HG02970 (cell line): ENCODE measurements around the gene MAGI3.

ENCODE experiments used
- ATAC-seq: cut with Tn5 transposase; IDR thresholded peaks from one replicate; pipeline ENCODE4 v1.9.1; 2021; ENCODE audit warnings: mild to moderate bottlenecking, moderate library complexity, moderate number of reproducible peaks; ENCODE audit not compliant: unreplicated experiment, low FRiP score

MAGI3 gene

DNA sequence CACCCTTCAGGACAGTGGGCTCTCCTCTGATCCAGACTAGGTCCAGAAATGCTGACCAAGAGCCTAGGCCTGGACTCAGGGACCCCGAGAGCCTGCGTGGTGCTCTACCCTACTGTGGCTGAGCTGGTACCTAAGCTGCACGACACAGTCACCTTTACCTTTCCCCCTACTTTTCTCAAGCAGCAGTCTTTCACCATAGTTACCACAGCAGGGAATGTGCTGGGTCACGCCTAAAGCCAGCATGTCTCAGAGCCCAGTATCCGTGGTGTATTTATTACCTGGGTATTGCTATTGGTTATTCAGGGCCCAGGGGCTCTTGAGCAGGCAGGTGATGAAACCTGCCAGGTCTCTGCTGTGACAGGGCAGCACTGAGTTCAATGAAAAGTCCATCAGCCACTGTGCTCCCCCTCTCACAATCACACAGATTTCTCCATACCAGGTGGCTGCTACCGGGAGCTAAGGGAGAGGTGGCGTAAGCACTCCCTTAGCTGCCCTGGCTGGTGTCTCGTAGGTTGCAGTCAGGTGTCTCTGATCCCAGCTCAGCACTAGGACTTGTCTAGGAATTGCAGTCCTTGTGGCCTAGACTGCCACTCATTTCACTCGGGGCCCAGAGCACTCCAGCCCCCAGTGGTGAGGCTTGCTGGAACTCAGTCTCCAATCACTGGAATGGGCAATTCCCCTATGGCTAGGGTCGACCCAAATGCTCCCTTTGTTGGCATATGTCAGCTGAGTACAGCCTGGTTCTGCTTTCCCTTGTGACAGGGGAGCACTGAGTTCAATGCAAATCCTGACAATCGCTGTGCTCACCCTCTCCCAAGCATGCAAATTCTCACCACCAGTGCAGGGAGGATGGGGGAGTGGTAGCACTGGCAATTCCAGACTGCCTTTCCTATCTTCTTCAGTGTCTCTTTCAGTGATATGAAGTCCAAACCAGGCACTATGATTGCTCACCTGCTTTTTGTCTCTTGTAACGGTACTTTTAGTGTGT is 240.3 kb downstream of the MAGI3 start:
- no peak for ATAC-seq

- no peak for ATAC-seq
Measured at GRCh38 chr1:113641396-113641795, 251.1 kb downstream of the MAGI3 start.

DNA sequence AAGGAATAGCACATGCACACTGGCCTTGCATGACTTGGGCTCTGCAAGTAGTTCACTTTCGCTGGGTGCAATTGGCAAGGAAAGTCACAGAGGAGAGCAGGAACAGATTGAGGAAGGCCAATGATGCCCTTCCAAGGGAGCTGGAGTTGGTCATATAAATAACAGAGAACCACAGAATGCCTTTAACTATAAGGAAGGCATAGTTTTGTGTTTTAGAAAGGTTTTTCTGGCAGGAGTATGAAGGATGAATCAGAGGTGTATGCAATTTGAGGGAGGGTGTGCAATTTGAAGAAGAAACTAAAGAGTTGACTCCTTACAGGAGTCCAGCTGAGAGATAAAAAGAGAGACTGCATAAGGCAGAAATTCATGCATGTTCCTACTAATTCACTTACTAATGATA is 256.8 kb downstream of the MAGI3 start:
- no peak for ATAC-seq

DNA sequence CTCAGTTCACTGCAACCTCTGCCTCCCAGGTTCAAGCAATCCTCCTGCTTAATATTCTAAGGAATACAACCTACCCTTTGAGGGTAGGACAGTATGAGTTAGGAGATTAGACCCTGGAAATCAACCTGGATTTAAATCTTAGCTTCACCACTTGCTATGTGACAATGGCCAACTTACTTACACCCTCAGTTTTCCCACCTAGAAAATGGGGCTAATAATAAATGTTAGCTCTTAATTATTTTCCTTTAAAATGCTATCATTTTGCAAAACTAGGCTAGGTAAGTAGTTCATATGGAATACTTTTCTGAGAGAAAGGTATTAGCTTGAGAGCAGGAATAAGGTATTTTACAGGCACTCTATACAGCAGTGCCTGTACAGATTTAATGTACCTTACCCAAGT is 258.2 kb downstream of the MAGI3 start:
- no peak for ATAC-seq

DNA sequence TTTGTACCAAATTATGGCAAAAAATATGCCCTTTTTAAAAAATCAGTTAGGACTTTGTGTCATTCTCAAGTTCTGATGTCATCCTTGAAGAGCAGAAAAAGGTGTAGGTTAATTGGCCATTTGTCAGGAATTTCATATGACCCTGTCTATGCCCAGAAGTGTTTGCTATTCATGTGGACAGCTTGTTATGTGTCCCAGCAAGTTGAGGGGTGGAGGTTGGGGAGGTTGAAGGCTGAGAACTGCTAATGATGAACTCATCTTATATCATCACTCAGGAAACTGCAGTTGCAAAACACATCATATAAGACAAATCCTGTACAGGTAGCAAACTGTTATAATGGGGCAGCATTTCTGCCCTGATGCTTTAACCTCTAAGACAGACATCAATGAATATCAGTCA is 262.5 kb downstream of the MAGI3 start:
- no peak for ATAC-seq

GRCh38 chr1:113653741-113654140 is 263.4 kb downstream of the MAGI3 start:
- ATAC-seq = no peak

- no peak for ATAC-seq
Measured at GRCh38 chr1:113654883-113655282, 264.6 kb downstream of the MAGI3 start.

GRCh38 chr1:113657126-113657525 is 266.8 kb downstream of the MAGI3 start:
- ATAC-seq = no peak

GRCh38 chr1:113657556-113658063 is 267.3 kb downstream of the MAGI3 start:
- ATAC-seq = no peak

- no peak for ATAC-seq
Measured at GRCh38 chr1:113659035-113659434, 268.7 kb downstream of the MAGI3 start.

DNA sequence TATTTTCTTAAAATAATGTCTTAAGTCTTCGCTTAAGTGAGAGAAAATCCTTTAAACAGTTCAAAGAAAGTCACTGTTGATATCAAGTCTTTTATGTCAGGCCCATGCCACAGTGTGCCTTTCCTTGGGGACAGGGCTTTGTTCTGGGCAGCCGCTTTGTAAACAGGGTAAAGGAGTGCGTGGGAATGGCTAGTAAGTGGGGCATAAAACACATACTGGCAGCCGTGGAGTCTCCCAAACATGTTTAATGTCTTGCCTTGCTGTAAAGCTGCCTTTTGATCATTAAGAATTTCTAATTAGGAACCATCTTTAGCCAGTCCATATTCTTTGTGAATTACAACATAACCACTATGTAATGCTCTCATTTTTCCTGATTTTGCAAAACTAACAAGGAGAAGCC is 269.2 kb downstream of the MAGI3 start:
- no peak for ATAC-seq

DNA sequence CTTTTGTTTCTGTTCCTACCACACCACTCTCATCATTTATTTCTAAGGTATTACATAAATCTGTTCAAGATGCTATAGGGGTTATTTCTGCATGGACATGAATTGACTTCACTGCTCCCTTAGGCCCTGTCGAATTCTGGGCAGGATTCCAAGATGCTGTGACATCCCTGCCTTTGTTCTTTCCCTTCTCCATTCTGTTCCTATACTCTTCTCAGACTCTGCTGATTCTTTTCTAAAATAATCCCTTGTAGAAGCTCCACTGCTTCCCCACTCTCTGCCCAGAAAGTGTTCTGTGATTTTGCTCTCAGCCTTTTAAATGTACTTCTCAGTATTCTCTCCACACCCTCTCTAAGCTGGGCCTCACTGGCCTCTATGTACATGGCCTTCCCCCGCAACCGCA is 269.8 kb downstream of the MAGI3 start:
- ATAC-seq = no peak

- ATAC-seq = no peak
Measured at GRCh38 chr1:113662101-113662500, 271.8 kb downstream of the MAGI3 start.

DNA sequence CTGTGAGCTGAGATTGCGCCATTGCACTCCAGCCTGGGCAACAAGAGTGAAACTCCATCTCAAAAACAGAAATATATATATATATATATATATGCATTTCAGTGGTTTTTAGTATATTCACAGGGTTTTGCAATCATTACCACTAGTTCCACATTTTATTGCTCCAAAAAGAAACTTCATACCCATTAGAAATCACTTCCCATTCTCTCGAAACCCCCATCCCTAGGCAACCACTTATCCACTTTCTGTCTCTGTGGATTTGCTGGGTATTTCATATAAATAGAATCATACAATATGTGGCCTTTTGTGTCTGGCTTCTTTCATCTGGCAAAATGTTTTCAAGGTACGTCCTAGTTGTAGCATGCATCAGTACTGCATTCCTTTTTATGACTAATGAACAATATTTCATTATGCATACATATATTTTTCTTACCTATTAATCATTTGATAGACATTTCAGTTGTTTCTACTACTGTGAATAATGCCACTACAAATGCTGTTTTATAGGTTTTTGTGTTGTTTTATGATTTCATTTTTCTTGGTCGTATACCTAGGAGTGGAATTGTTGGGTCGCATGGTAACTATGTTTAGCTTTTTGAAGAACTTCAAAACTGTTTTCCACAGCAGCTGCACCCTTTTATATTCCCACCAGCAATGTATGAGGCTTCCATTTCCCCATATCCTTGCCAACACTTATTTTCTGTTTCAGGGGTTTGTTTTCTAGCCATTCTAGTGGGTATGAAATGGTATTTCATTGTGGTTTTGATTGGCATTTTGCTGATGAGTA is 273.0 kb downstream of the MAGI3 start:
- no peak for ATAC-seq

DNA sequence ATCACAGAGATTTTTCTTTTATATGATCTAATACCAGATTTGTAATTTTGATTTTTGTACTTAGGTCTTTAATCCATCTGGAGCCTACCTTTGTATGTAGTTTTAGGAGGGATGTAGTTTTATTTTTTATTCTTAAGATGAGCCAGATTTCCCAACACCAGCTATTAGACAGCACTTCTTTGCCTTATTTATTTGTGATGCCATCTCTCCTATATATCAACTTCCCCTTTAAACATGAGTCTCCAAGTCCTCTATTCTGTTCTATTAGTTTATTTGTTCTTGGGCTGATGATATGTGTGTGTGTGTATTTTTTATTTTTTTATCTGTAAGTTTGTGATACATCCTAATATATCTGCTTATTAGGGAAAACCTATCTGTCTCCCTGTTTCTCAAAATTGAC is 274.8 kb downstream of the MAGI3 start:
- no peak for ATAC-seq

GRCh38 chr1:113666126-113666525 is 275.8 kb downstream of the MAGI3 start:
- ATAC-seq = no peak

DNA sequence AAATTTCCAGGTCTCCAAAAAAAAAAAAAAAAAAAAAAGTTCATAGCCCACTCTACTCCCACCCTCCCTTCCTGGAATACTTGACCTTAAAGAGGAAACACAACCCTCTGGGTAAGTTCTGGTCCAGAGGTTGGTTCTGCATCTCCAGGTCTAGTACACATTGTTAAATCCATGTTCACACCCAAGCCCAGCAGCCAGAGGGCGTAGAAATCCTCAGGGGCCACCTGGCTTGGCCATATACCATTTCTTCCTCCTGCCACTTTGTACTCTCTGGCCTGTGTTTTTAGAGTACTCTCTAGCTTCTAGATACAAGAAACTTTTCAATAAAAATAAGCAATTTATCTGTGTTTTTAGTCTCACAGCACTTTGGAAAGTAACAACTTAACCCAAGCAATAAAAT is 279.7 kb downstream of the MAGI3 start:
- no peak for ATAC-seq

- no peak for ATAC-seq
Measured at GRCh38 chr1:113670650-113671049, 280.3 kb downstream of the MAGI3 start.

GRCh38 chr1:113672491-113672890 is 282.2 kb downstream of the MAGI3 start:
- ATAC-seq = no peak

- ATAC-seq = no peak
Measured at GRCh38 chr1:113674591-113674990, 284.3 kb downstream of the MAGI3 start.

DNA sequence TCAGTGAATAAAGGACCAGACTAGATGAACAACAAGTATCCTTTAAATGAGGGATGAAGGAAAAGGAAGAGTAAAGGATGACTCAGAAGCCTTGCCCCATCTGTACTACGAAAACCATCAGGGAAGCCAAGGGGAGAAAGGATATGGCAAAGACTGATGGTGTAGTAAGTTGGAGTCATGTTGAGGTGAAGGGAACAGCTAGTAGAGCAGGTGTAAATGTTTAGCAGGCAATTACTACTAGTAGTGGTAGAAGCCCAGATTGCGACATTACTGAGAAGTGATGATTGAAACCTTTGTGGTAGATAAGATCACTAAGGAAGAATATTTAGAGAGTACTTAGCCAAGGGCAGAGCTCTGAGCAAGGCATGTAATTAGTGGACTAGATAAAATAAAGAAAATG is 285.0 kb downstream of the MAGI3 start:
- no peak for ATAC-seq
